Measurements from ENCODE around the gene ARID5B.

ARID5B gene

DNA sequence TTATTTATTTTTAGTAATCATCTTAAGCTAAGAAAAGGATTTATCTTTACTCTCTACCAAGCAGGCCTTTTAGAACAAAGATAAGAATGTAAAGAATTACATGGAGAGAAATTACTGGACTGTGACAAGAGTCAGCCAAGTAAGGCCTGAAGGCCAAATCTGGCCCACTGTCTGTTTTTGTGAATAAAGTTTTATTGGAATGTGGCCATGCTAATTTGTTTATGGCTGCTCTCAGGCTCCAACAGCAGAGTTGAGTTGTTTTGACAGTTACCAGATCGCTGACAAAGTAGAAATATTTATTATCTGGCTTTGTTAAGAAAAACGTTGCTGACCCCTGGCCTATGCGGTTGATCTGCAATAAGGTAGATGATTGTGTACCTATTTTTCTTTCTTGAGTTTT, 6.1 kb downstream of the ARID5B start:
- peaks cover 100% of the 10 kb centered on the region for H3K79me2 ChIP-seq (ENCODE audit: insufficient read depth, low read length)
- no peak overlapping the region for H2AFZ ChIP-seq (ENCODE audit: low read length)
- H4K20me1 ChIP-seq (ENCODE audit: insufficient read depth, low read length, poor library complexity, severe bottlenecking) = peaks cover 77% of the 10 kb centered on the region
- no peaks in the 10 kb centered on the region for H3K27me3 ChIP-seq (ENCODE audit: insufficient read depth, low read length, poor library complexity, severe bottlenecking)
- TF ChIP-seq EZH2phosphoT487 (IDR thresholded peaks at IDR 0.05; ENCODE audit: borderline replicate concordance) = no peak
- TF ChIP-seq, protein P1, sequence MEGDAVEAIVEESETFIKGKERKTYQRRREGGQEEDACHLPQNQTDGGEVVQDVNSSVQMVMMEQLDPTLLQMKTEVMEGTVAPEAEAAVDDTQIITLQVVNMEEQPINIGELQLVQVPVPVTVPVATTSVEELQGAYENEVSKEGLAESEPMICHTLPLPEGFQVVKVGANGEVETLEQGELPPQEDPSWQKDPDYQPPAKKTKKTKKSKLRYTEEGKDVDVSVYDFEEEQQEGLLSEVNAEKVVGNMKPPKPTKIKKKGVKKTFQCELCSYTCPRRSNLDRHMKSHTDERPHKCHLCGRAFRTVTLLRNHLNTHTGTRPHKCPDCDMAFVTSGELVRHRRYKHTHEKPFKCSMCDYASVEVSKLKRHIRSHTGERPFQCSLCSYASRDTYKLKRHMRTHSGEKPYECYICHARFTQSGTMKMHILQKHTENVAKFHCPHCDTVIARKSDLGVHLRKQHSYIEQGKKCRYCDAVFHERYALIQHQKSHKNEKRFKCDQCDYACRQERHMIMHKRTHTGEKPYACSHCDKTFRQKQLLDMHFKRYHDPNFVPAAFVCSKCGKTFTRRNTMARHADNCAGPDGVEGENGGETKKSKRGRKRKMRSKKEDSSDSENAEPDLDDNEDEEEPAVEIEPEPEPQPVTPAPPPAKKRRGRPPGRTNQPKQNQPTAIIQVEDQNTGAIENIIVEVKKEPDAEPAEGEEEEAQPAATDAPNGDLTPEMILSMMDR (conservative IDR thresholded peaks at IDR 0.05; ENCODE audit: low read length) = no peak
- H3K4me2 ChIP-seq (ENCODE audit: low read depth, low read length, poor library complexity, severe bottlenecking) = peak overlapping the region; percentile 78
- H3K9me3 ChIP-seq (ENCODE audit: insufficient read depth, low read depth, low read length) = no peaks in the 10 kb centered on the region
- H3K9ac ChIP-seq (ENCODE audit: low read depth, low read length, poor library complexity, severe bottlenecking) = peak overlapping the region; percentile 38
- H3K9me2 ChIP-seq (replicated peaks; ENCODE audit: low read depth, low read length) = no peaks in the 10 kb centered on the region
- peaks cover 12% of the 10 kb centered on the region; the same call in 1 of the 2 replicates for H3K36me3 ChIP-seq (ENCODE audit: insufficient read depth, low read length)
- H3F3A ChIP-seq (ENCODE audit: low read depth) = peaks cover 9% of the 10 kb centered on the region; the same call in 1 of the 2 replicates
- peaks cover 56% of the 10 kb centered on the region for H3K4me1 ChIP-seq (ENCODE audit: insufficient read depth, low read length, poor library complexity, severe bottlenecking)
- H3K4me3 ChIP-seq (ENCODE audit: low read length, poor library complexity, severe bottlenecking) = peak overlapping the region; percentile 92

DNA sequence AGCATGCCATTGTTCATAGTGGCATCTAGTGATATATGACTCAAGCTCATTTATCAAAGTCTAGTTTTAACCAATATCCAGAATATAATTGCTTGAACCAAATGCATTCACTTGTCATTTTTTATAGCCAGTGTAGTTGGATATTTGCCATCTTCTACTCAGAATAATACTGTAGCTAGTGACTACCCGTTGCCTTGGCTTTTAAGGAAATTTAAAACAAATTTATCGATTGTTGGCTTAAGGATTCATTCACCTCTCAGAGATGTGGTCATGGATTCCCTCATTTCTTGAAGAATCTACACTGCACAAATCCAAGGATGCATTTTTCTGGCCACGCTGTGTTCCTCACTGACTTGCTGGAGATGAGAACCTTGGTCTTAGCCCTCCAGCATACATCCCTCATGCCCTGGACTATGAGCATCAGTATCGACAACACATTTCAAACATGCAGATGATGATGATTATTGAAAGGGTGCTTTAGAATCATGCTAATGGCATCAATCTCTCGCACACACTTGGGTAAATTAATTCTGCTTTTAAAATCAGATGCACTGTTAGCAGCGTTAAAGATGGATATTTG, 8.8 kb downstream of the ARID5B start:
- H4K20me1 ChIP-seq (ENCODE audit: insufficient read depth, low read length, poor library complexity, severe bottlenecking) = peaks cover 86% of the 10 kb centered on the region
- H3K4me3 ChIP-seq (ENCODE audit: low read length, poor library complexity, severe bottlenecking) = peak overlapping the region; percentile 30
- no peaks in the 10 kb centered on the region for H3K9me3 ChIP-seq (ENCODE audit: insufficient read depth, low read depth, low read length)
- peaks cover 100% of the 10 kb centered on the region for H3K79me2 ChIP-seq (ENCODE audit: insufficient read depth, low read length)
- peak overlapping the region; percentile 58 for H3K4me2 ChIP-seq (ENCODE audit: low read depth, low read length, poor library complexity, severe bottlenecking)
- peaks cover 35% of the 10 kb centered on the region; the same call in 1 of the 2 replicates for H3K36me3 ChIP-seq (ENCODE audit: insufficient read depth, low read length)
- H3K27me3 ChIP-seq (ENCODE audit: insufficient read depth, low read length, poor library complexity, severe bottlenecking) = no peaks in the 10 kb centered on the region
- no peak for TF ChIP-seq EZH2phosphoT487 (IDR thresholded peaks at IDR 0.05; ENCODE audit: borderline replicate concordance)
- TF ChIP-seq, protein P1 (conservative IDR thresholded peaks at IDR 0.05; ENCODE audit: low read length) = no peak
- H3K9ac ChIP-seq (ENCODE audit: low read depth, low read length, poor library complexity, severe bottlenecking) = no peak overlapping the region
- H2AFZ ChIP-seq (ENCODE audit: low read length) = no peak overlapping the region
- H3K9me2 ChIP-seq (replicated peaks; ENCODE audit: low read depth, low read length) = no peaks in the 10 kb centered on the region
- H3K4me1 ChIP-seq (ENCODE audit: insufficient read depth, low read length, poor library complexity, severe bottlenecking) = peaks cover 60% of the 10 kb centered on the region
- H3F3A ChIP-seq (ENCODE audit: low read depth) = no peaks in the 10 kb centered on the region

DNA sequence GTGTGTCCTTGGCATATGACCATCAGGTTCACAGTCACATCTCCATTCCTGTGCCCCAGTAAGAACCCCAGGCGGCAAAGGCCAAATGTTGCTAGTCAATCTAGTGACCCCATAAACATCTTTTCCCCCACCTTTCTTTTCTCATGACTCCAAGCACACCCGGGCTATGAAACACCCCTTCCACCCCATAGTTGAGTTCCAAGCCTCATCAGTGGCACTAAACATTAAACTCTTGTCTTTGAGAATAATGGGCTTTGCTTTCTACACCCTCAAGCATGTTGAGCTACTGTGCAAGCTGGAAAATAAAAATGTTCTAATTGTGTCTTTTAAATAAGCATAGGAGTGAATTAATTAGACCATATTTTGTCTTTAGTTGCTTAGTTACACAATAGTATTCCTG, 9.4 kb downstream of the ARID5B start:
- Histone ChIP-seq H2AFZ (ENCODE audit: low read length) (no peak overlapping the region), H3K9me2 (replicated peaks; ENCODE audit: low read depth, low read length) (no peaks in the 10 kb centered on the region), H3K4me3 (ENCODE audit: low read length, poor library complexity, severe bottlenecking) (peak overlapping the region; percentile 30), H3K36me3 (ENCODE audit: insufficient read depth, low read length) (peaks cover 38% of the 10 kb centered on the region; the same call in 1 of the 2 replicates), H4K20me1 (ENCODE audit: insufficient read depth, low read length, poor library complexity, severe bottlenecking) (peaks cover 82% of the 10 kb centered on the region), H3K27me3 (ENCODE audit: insufficient read depth, low read length, poor library complexity, severe bottlenecking) (no peaks in the 10 kb centered on the region), H3K9ac (ENCODE audit: low read depth, low read length, poor library complexity, severe bottlenecking) (peak overlapping the region; percentile 23), H3K4me1 (ENCODE audit: insufficient read depth, low read length, poor library complexity, severe bottlenecking) (peaks cover 57% of the 10 kb centered on the region), H3F3A (ENCODE audit: low read depth) (no peaks in the 10 kb centered on the region), H3K4me2 (ENCODE audit: low read depth, low read length, poor library complexity, severe bottlenecking) (peak overlapping the region; percentile 58), H3K79me2 (ENCODE audit: insufficient read depth, low read length) (peaks cover 100% of the 10 kb centered on the region), H3K9me3 (ENCODE audit: insufficient read depth, low read depth, low read length) (no peaks in the 10 kb centered on the region)
- TF ChIP-seq, protein P1 (conservative IDR thresholded peaks at IDR 0.05; ENCODE audit: low read length) = no peak
- no peak for TF ChIP-seq EZH2phosphoT487 (IDR thresholded peaks at IDR 0.05; ENCODE audit: borderline replicate concordance)
